H1 (cell line): Measurements from ENCODE around the gene C3orf49. TPM values are rescaled to one million over a fixed set of nuclear protein-coding genes. Genes with fewer than 3 reads are reported as not detected.
A peak's percentile ranks its signal among the peaks of the same experiment; 100 is the strongest.

Source experiments
- CTCF ChIA-PET: fragments of 300-600 bp; sonication (Branson Sonifier 250); formaldehyde crosslinking; loops from one replicate; lab custom pipeline; 2021; ENCODE audit not compliant: partially characterized antibody; lab: Charles Lee
- POLR2A ChIA-PET: fragments of 300-600 bp; sonication (Branson Sonifier 250); formaldehyde crosslinking; loops from one replicate; lab custom pipeline; 2021; ENCODE audit warnings: inconsistent platforms; ENCODE audit not compliant: partially characterized antibody; lab: Charles Lee
- DNase-seq, 2 experiments: peaks; one replicate each; pipeline versions ENCODE4 v3.0.0 to v3.0.0-alpha.2; 2010 to 2022; ENCODE audit warnings: low spot score in 2 of 2, low read depth in 1 of 2, mixed read lengths in 1 of 2
- FAIRE-seq: peaks from 2 replicates; lab custom pipeline; 2011; peaks lifted over from hg19 to GRCh38; lab: Jason Lieb, UNC
- H2AFZ ChIP-seq: 2 replicates; pipeline ENCODE4 v1.8.1; 2012; ENCODE audit warnings: low read length, inconsistent platforms
- H2AK5ac ChIP-seq: 2 replicates; pipeline ENCODE4 v1.6.1; 2013; ENCODE audit warnings: low read depth, low read length
- H2BK120ac ChIP-seq: replicated peaks from 2 replicates; pipeline ENCODE3; 2013; ENCODE audit warnings: low read depth, low read length, inconsistent platforms
- H2BK12ac ChIP-seq: 2 replicates; pipeline ENCODE4 v1.6.1; 2013; ENCODE audit warnings: low read depth, low read length
- H2BK15ac ChIP-seq: 2 replicates; pipeline ENCODE4 v1.6.1; 2013; ENCODE audit warnings: low read length
- H2BK20ac ChIP-seq: 2 replicates; pipeline ENCODE4 v1.6.1; 2013; ENCODE audit warnings: low read length
- H2BK5ac ChIP-seq: 2 replicates; pipeline ENCODE4 v1.6.1; 2013; ENCODE audit warnings: low read depth, low read length
- H3K14ac ChIP-seq: 2 replicates; pipeline ENCODE4 v1.6.1; 2013; ENCODE audit warnings: inconsistent platforms; ENCODE audit not compliant: insufficient read length
- H3K18ac ChIP-seq: 2 replicates; pipeline ENCODE4 v1.6.1; 2013; ENCODE audit warnings: low read length; ENCODE audit errors: extremely low read depth
- H3K23ac ChIP-seq: 2 replicates; pipeline ENCODE4 v1.6.1; 2013; ENCODE audit warnings: inconsistent platforms; ENCODE audit not compliant: insufficient read length
- H3K23me2 ChIP-seq: 2 replicates; pipeline ENCODE4 v1.6.1; 2013; ENCODE audit warnings: low read depth, low read length
- H3K27ac ChIP-seq: 2 replicates; pipeline ENCODE4 v1.6.1; 2011; ENCODE audit warnings: low read depth, low read length, inconsistent platforms
- H3K27me3 ChIP-seq, 4 experiments: replicated peaks in 1 of 4; 1 replicate in 1 of 4; 2 replicates in 3 of 4; pipeline versions ENCODE4 v1.6.1 to v1.8.1; 2011 to 2013; ENCODE audit warnings: low read length in 3 of 4, mild to moderate bottlenecking in 3 of 4, inconsistent platforms in 2 of 4, mixed read lengths in 2 of 4, moderate library complexity in 1 of 4; ENCODE audit not compliant: control insufficient read depth in 3 of 4, insufficient read depth in 3 of 4; ENCODE audit errors: extremely low read depth in 1 of 4
- H3K36me3 ChIP-seq, 4 experiments: 2 replicates each; pipeline versions ENCODE4 v1.6.1 to v1.8.1; 2011 to 2013; ENCODE audit warnings: mild to moderate bottlenecking in 4 of 4, low read length in 3 of 4, moderate library complexity in 2 of 4, control low read depth in 1 of 4, inconsistent platforms in 1 of 4; ENCODE audit not compliant: insufficient read depth in 4 of 4, control insufficient read depth in 2 of 4
- H3K4ac ChIP-seq: replicated peaks from 2 replicates; pipeline ENCODE3; 2013; ENCODE audit warnings: low read length, low read depth, mixed read lengths, inconsistent platforms; ENCODE audit not compliant: insufficient read length
- H3K4me1 ChIP-seq, 4 experiments: replicated peaks in 1 of 4; 1 replicate in 1 of 4; 2 replicates in 3 of 4; pipeline versions ENCODE4 v1.6.1 to v1.8.1; 2011 to 2013; ENCODE audit warnings: low read length in 3 of 4, inconsistent platforms in 2 of 4, mixed read lengths in 1 of 4; ENCODE audit not compliant: insufficient read depth in 4 of 4, control insufficient read depth in 3 of 4
- H3K4me2 ChIP-seq, 2 experiments: 2 replicates each; pipeline versions ENCODE4 v1.6.1 to v1.8.1; 2011 to 2013; ENCODE audit warnings: low read depth in 2 of 2, low read length in 2 of 2, control low read depth in 1 of 2, inconsistent platforms in 1 of 2, mild to moderate bottlenecking in 1 of 2; ENCODE audit not compliant: insufficient read depth in 1 of 2
- H3K4me3 ChIP-seq, 4 experiments: fragments of 200-600, 300-600 bp in 1 of 4; sonication (generic), shearing (Covaris generic), sonication (Bioruptor Twin) in 1 of 4; 2 replicates each; pipeline versions ENCODE4 v1.5.1 to v1.8.1; 2011 to 2016; ENCODE audit warnings: low read length in 4 of 4, low read depth in 3 of 4, control low read depth in 2 of 4, inconsistent platforms in 2 of 4, mild to moderate bottlenecking in 2 of 4, mixed read lengths in 1 of 4, moderate library complexity in 1 of 4; ENCODE audit not compliant: insufficient read depth in 2 of 4; ENCODE audit errors: extremely low read depth in 1 of 4
- H3K56ac ChIP-seq: replicated peaks from 2 replicates; pipeline ENCODE3; 2013; ENCODE audit warnings: low read depth, mild to moderate bottlenecking, mixed read lengths, low read length, inconsistent platforms; ENCODE audit not compliant: insufficient read length
- H3K79me1 ChIP-seq: 2 replicates; pipeline ENCODE4 v1.6.1; 2013; ENCODE audit warnings: low read depth, low read length, control low read depth
- H3K79me2 ChIP-seq, 2 experiments: 2 replicates each; pipeline versions ENCODE4 v1.6.1 to v1.8.1; 2012 to 2013; ENCODE audit warnings: low read length in 2 of 2, mild to moderate bottlenecking in 2 of 2, inconsistent platforms in 1 of 2; ENCODE audit not compliant: insufficient read depth in 2 of 2, control insufficient read depth in 1 of 2
- H3K9ac ChIP-seq, 4 experiments: replicated peaks in 1 of 4; 1 replicate in 1 of 4; 2 replicates in 3 of 4; pipeline versions ENCODE4 v1.6.1 to v1.8.1; 2011 to 2013; ENCODE audit warnings: low read depth in 3 of 4, low read length in 3 of 4, control low read depth in 2 of 4, mild to moderate bottlenecking in 2 of 4, moderate library complexity in 2 of 4, inconsistent platforms in 1 of 4; ENCODE audit errors: extremely low read depth in 1 of 4
- H3K9me3 ChIP-seq, 2 experiments: 2 replicates each; pipeline versions ENCODE4 v1.6.1 to v1.8.1; 2012 to 2013; ENCODE audit warnings: mild to moderate bottlenecking in 2 of 2, moderate library complexity in 2 of 2, control low read depth in 1 of 2, inconsistent platforms in 1 of 2, low read depth in 1 of 2, low read length in 1 of 2, mixed read lengths in 1 of 2; ENCODE audit not compliant: insufficient read depth in 2 of 2
- H4K20me1 ChIP-seq, 2 experiments: replicated peaks in 1 of 2; 2 replicates each; pipeline versions ENCODE3 to v1.8.1; 2011 to 2013; ENCODE audit warnings: inconsistent platforms in 2 of 2, low read length in 2 of 2, mild to moderate bottlenecking in 1 of 2; ENCODE audit not compliant: insufficient read depth in 2 of 2, control insufficient read depth in 1 of 2
- H4K5ac ChIP-seq: 2 replicates; pipeline ENCODE4 v1.6.1; 2013; ENCODE audit warnings: low read length, low read depth, mixed read lengths, inconsistent platforms; ENCODE audit not compliant: insufficient read length
- H4K8ac ChIP-seq: 2 replicates; pipeline ENCODE4 v1.8.0; 2013; ENCODE audit warnings: mild to moderate bottlenecking, moderate library complexity, low read length, inconsistent platforms; ENCODE audit not compliant: insufficient read depth; ENCODE audit errors: extremely low read depth
- H4K91ac ChIP-seq: replicated peaks from 2 replicates; pipeline ENCODE3; 2013; ENCODE audit warnings: low read length, mixed read lengths, inconsistent platforms; ENCODE audit not compliant: insufficient read length
- CHD2 ChIP-seq: IDR thresholded peaks from 2 replicates; pipeline ENCODE4 v1.6.1; 2012; ENCODE audit warnings: low read length, improper control_type of control experiment
- GABPA ChIP-seq: IDR thresholded peaks from 2 replicates; pipeline ENCODE4 v1.6.1; 2011; ENCODE audit warnings: mild to moderate bottlenecking, low read length, moderate library complexity, borderline replicate concordance; ENCODE audit not compliant: insufficient read depth
- GTF2F1 ChIP-seq: IDR thresholded peaks from 2 replicates; pipeline ENCODE4 v1.6.1; 2012; ENCODE audit warnings: low read depth, low read length, improper control_type of control experiment, borderline replicate concordance
- KDM1A ChIP-seq: fragments of 200-600, 300-600 bp; sonication (generic); IDR thresholded peaks from 2 replicates; pipeline ENCODE4 v1.7.1; 2016; ENCODE audit warnings: mild to moderate bottlenecking, low read length, borderline replicate concordance
- RAD21 ChIP-seq, 2 experiments: IDR thresholded peaks in 1 of 2; conservative IDR thresholded peaks in 1 of 2; 2 replicates each; pipeline ENCODE4 v1.6.1; 2011; ENCODE audit warnings: low read depth in 2 of 2, low read length in 2 of 2, improper control_type of control experiment in 1 of 2, inconsistent platforms in 1 of 2, mild to moderate bottlenecking in 1 of 2, moderate library complexity in 1 of 2
- SAP30 ChIP-seq: fragments of 300-600 bp; sonication (generic); IDR thresholded peaks from 2 replicates; pipeline ENCODE4 v1.7.1; 2012; ENCODE audit warnings: low read length, moderate library complexity, mild to moderate bottlenecking, inconsistent platforms; ENCODE audit not compliant: insufficient read depth, insufficient replicate concordance
- SIN3A ChIP-seq, 2 experiments: IDR thresholded peaks in 1 of 2; conservative IDR thresholded peaks in 1 of 2; 2 replicates each; pipeline ENCODE4 v1.6.1; 2011 to 2012; ENCODE audit warnings: low read length in 2 of 2, improper control_type of control experiment in 1 of 2, low read depth in 1 of 2, mild to moderate bottlenecking in 1 of 2
- YY1 ChIP-seq: IDR thresholded peaks from 2 replicates; pipeline ENCODE4 v1.6.1; 2011; ENCODE audit warnings: low read depth, mild to moderate bottlenecking, low read length
- WGBS, 2 experiments: shearing (Covaris generic) in 1 of 2; methylation state at CpG; one replicate each; pipeline versions ENCODE4 v1.1.6 to v1.1.7; 2013 to 2015; ENCODE audit warnings: low lambda C conversion rate in 2 of 2, mixed read lengths in 2 of 2, inconsistent platforms in 1 of 2, low coverage in 1 of 2, missing lambda C conversion rate in 1 of 2; ENCODE audit not compliant: insufficient replicate concordance in 2 of 2, insufficient coverage in 1 of 2, insufficient read length in 1 of 2; ENCODE audit errors: extremely low coverage in 1 of 2, missing lambda C conversion rate in 1 of 2; 5-methylcytosine and 5-hydroxymethylcytosine counted together
- long read RNA-seq, 2 experiments: library from RNA in 1 of 2; library from capped mRNA in 1 of 2; stranded (forward); transcript quantifications; one replicate each; pipeline ENCODE4 v2.0.0, GENCODE V29; 2021; ENCODE audit warnings: inconsistent platforms in 1 of 2
- polyA minus RNA-seq, 3 experiments: library from RNA; depleted of rRNA, polyadenylated mRNA; stranded (reverse); fragments of >200 nt; gene quantifications; 1 replicate in 2 of 3; 2 replicates in 1 of 3; pipeline ENCODE4 v1.2.3, GENCODE V29; 2011
- polyA plus RNA-seq, 7 experiments: library from polyadenylated mRNA; depleted of rRNA in 3 of 7; stranded (reverse) in 5 of 7; unstranded in 2 of 7; fragments of >200 nt in 5 of 7; fragments of 200-250 nt in 2 of 7; gene quantifications; 1 replicate in 5 of 7; 2 replicates in 1 of 7; 4 replicates in 1 of 7; pipeline versions ENCODE4 v1.2.1 to v1.2.3, GENCODE V29; 2011 to 2013; ENCODE audit warnings: missing spikeins in 2 of 7, mixed read lengths in 2 of 7
- total RNA-seq: library from RNA; stranded (reverse); fragmentation: NEBNext Ultra II Directional; extraction: Animal tissue kit (Norgen Biotek cat#: 25700); gene quantifications from 2 replicates; pipeline ENCODE4 v1.2.1, GENCODE V29; 2021

C3orf49 gene, protein sequence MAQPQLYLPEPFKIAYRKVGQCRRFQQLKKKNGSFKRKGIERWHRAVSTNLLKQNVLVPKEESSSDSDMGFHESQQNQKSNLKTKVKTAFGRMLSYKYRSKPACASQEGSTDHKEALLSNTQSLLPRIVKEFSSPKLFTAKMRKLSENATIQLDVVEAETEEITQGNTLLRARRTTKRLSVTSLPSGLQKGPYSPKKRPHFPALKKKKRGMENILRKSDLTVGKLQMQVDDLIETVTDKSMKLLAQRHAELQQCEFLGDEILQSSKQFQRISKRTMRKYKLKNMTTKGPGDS
- not detected in 2 replicates for total RNA-seq
- polyA plus RNA-seq (2011; rRNA removed): not detected in 2 replicates
- polyA plus RNA-seq (2011; cell fraction: cytosol; rRNA removed): not detected
- not detected for polyA plus RNA-seq (2011; cell fraction: nucleus; rRNA removed)
- polyA plus RNA-seq (2012, experiment 1 of 2): not detected in 4 replicates
- polyA plus RNA-seq (2012, experiment 2 of 2): not detected
- polyA plus RNA-seq (2013, experiment 1 of 2): not detected
- not detected for polyA plus RNA-seq (2013, experiment 2 of 2)
- not detected in 2 replicates for polyA minus RNA-seq (2011; rRNA and poly(A)+ RNA removed)
- polyA minus RNA-seq (2011; cell fraction: cytosol; rRNA and poly(A)+ RNA removed): not detected
- not detected for polyA minus RNA-seq (2011; cell fraction: nucleus; rRNA and poly(A)+ RNA removed)
- long read RNA-seq, experiment 1: 0 reads
- long read RNA-seq, experiment 2: 0 reads

DNA sequence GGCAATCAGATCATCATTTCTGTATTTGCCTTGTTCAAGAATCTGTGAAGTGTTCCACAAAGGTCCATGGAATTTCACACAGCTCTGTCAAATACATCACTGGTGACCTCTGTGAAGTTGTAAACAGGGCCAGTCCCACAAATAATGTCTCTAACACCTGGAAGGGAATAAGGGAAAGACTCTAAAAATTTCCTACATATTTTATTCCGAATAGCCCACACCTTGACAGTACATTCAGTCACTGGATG lies at the start of gene C3orf49:
TSS of gene C3orf49 (plus strand) at position 149 of the 248 bp plus-strand sequence. CDS start 173 bp downstream, outside the sequence.
- no peak within 1 kb of the TSS for H4K8ac ChIP-seq
- no peaks in the 10 kb centered on the region for H3K23me2 ChIP-seq
- H3K79me1 ChIP-seq: no peaks in the 10 kb centered on the region
- 86% methylated on average over 1 of the region's 1 CpG; no CpG with 5 or more reads in 1 of the 2 experiments for WGBS, 2 experiments
- H3K4me3 ChIP-seq: no peak within 1 kb of the TSS
- H4K91ac ChIP-seq: no peak within 1 kb of the TSS
- 0 out of 2 replicates have a peak within 1 kb of the TSS, but pooled peaks have one; percentile 31 for H2BK15ac ChIP-seq
- H4K5ac ChIP-seq: no peak within 1 kb of the TSS
- H3K4me2 ChIP-seq: no peak within 1 kb of the TSS
- CTCF ChIA-PET: interaction anchor here (0.7 to 5.0 kb wide), 31 partner anchors 11 to 653 kb away, joined by 3 to 79 read pairs (median 4); no protein-coding TSS in a partner anchor
- no peak within 1 kb of the TSS for H2AK5ac ChIP-seq
- H2BK5ac ChIP-seq: no peak within 1 kb of the TSS
- no peak within 1 kb of the TSS for H3K14ac ChIP-seq
- no peak within 1 kb of the TSS for H3K9ac ChIP-seq
- H3K9me3 ChIP-seq: no peaks in the 10 kb centered on the region
- H3K18ac ChIP-seq: no peak within 1 kb of the TSS
- DNase-seq (no peak), FAIRE-seq (no peak)
- TF ChIP-seq SAP30: no peak
- no peak for TF ChIP-seq KDM1A
- no peak for TF ChIP-seq RAD21 (IDR thresholded peaks at IDR 0.05 in 1 of 2, conservative IDR thresholded peaks at IDR 0.05 in 1 of 2; ENCODE audit: low read depth in 2 of 2, low read length in 2 of 2)
- TF ChIP-seq CHD2: no peak
- no peak for TF ChIP-seq GABPA
- no peak for TF ChIP-seq SIN3A (conservative IDR thresholded peaks at IDR 0.05 in 1 of 2, IDR thresholded peaks at IDR 0.05 in 1 of 2; ENCODE audit: low read depth in 1 of 2, low read length in 2 of 2)
- no peak for TF ChIP-seq YY1
- no peak for TF ChIP-seq GTF2F1
- no peaks in the 10 kb centered on the region for H4K20me1 ChIP-seq
- no peaks in the 10 kb centered on the region for H3K36me3 ChIP-seq
- H2BK20ac ChIP-seq: no peak within 1 kb of the TSS
- H3K27me3 ChIP-seq: no peaks in the 10 kb centered on the region
- H2BK120ac ChIP-seq: no peak within 1 kb of the TSS
- no peak within 1 kb of the TSS for H2AFZ ChIP-seq
- no peak within 1 kb of the TSS for H3K56ac ChIP-seq
- H3K4ac ChIP-seq: no peak within 1 kb of the TSS
- no peak within 1 kb of the TSS for H2BK12ac ChIP-seq
- no peaks in the 10 kb centered on the region for H3K79me2 ChIP-seq
- peaks cover 0 to 4% (median 1%) of the 10 kb centered on the region in 4 experiments; a peak in 2 of 7 replicates for H3K4me1 ChIP-seq
- H3K23ac ChIP-seq: no peak within 1 kb of the TSS
- POLR2A ChIA-PET: interaction anchor here (0.7 to 2.1 kb wide), 2 partner anchors 11 to 156 kb away, joined by 4 to 8 read pairs; no protein-coding TSS in a partner anchor
- H3K27ac ChIP-seq: no peak within 1 kb of the TSS
